Activated CD4-positive, alpha-beta T cell treated with anti-CD3 and anti-CD28 coated beads, Interleukin-2, amount 50 U/mL, for 48 hours (primary cell): Measurements from ENCODE around the gene ITGA1.

Source experiments
- DNase-seq, 2 experiments: peaks; one replicate each; pipeline ENCODE4 v3.0.0-alpha.2; 2020

ITGA1 gene

DNA sequence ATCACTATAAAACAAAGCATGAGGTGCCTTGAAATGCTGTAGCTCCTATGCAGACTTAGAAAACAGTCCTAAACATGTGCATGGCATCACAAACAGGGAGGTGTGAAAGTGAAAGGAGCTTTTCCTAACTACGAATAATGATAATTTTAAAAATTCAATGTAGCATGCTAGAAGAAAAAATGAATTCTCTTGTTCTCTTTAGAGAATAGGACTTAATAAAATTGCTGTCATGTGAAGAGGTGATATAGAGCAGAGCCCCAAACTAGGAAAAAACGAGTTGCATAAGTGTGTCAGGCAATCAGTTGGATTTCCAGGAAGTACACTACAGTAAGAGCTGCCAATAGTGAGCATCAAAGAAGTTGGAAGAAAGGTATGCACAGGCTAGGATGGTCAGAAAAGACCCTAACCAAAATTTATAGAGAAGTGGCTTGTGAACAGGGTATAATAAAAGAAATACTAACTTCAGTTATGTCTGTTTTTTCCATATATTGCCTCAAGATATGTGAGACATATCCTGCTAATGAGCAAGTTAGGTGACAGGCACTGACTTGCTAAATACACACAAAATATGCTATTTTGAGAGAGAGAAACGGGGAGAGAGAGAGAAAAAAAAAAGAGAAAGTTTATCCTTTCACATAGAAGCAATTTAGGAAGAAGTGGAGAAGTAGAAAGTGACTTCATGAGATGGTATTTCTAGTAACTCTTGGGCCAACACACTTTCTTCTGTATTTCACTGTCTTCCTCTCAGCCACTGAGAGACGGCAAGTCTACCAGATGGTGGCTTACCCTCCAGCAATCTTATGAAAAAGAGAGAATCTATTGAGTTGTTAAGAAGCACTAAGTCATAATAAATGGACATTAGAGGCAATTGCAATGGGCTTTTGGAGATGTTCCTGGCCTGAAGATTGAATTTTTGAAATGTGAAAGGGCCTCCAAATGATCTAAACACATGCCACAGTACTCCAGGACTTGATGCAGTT, 219.5 kb downstream of the ITGA1 start:
- DNase-seq = no peak

- peak; percentile 36 to 43 for DNase-seq
Observed at GRCh38 chr5:53008751-53009150, 221.0 kb downstream of the ITGA1 start.
